Activated CD4-positive, alpha-beta memory T cell treated with anti-CD3 and anti-CD28 coated beads for 36 hours (primary cell): ENCODE data around the gene ANKRD52. TPM values are rescaled to one million over a fixed set of nuclear protein-coding genes. Genes with fewer than 3 reads are reported as not detected.

Experiments
- CTCF ChIA-PET: fragments of 350-600 bp; sonication (Branson Sonifier 250); formaldehyde crosslinking; loops from one replicate; lab custom pipeline; 2021; ENCODE audit warnings: antibody characterized with exemption, inconsistent platforms; lab: Charles Lee
- POLR2A ChIA-PET: fragments of 350-600 bp; sonication (Branson Sonifier 250); formaldehyde crosslinking; loops from one replicate; lab custom pipeline; 2021; ENCODE audit warnings: antibody characterized with exemption; lab: Charles Lee
- DNase-seq: peaks from one replicate; pipeline ENCODE4 v3.0.0-alpha.2; 2020
- H3K27ac Mint-ChIP-seq: one replicate; pipeline ENCODE4 v1.8.0; 2021; ENCODE audit warnings: mixed read lengths
- H3K27me3 Mint-ChIP-seq: one replicate; pipeline ENCODE4 v1.8.0; 2021; ENCODE audit warnings: mixed read lengths
- H3K36me3 Mint-ChIP-seq: one replicate; pipeline ENCODE4 v1.8.0; 2021; ENCODE audit warnings: mixed read lengths
- H3K4me1 Mint-ChIP-seq: one replicate; pipeline ENCODE4 v1.8.0; 2021; ENCODE audit warnings: low read depth, mixed read lengths
- H3K4me3 Mint-ChIP-seq: one replicate; pipeline ENCODE4 v1.8.0; 2021; ENCODE audit warnings: mild to moderate bottlenecking, mixed read lengths
- H3K9me3 Mint-ChIP-seq: one replicate; pipeline ENCODE4 v1.8.0; 2021; ENCODE audit warnings: mixed read lengths
- intact Hi-C: fragments of 100-400 bp; cut with micrococcal nuclease; formaldehyde crosslinking; loops from one replicate; pipeline ENCODE4 v1.15.1; 2023
- total RNA-seq, 2 experiments: library from RNA; stranded (reverse); gene quantifications; one replicate each; pipeline ENCODE4 v1.2.3, GENCODE V29; 2021

Gene ANKRD52
- total RNA-seq, 2 experiments from 2014 or later = 34.1 to 37.0 TPM

DNA sequence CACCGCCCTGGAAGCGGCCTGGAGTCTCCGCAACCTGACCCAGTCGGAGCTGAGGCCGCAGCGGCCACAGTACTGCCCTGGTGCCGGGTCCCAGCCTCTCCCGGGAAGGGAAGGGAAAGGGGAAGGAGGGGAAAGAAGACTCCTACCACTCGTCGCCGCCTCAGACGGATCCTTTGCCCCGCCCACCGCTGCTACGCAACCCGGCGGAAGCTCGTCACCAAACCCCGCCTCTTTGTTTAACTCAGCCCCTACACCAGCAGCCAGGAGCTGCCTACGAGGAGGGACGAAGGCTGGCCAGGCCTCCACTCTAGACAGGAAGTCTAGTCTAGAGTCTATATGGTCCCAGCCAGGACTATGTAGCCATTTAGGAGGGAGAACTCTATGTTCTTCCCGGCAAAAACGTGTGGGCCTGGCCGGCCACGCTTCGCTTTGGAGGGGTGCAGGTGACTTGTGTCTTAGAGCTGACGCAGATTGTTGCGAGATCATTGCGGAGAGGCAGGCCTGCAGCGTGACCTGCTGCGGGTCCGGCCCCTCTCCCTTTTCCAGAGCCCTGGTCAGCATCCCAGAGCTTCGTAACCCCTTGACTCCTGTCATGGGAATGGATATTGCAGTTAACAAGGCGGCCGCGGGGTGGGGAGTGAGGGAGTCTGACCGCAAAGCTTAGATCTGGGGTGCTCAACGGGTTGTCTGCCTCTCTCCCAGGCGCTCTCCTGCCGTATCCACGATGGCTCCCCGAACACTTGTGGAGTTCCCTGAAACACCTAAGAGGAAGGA is 36.2 kb downstream of the ANKRD52 start, which contains the start of gene RNF41:
Gene RNF41, minus strand, starts transcription at position 166 of the 774 bp plus-strand sequence. CDS start 7,875 bp downstream, outside the sequence.
- no peaks in the 10 kb centered on the region for H3K9me3 Mint-ChIP-seq
- H3K27me3 Mint-ChIP-seq = no peaks in the 10 kb centered on the region
- peak; percentile 95 for DNase-seq
- ChIA-PET POLR2A (interaction anchor here (0.8 to 3.0 kb wide), 17 partner anchors 19 to 248 kb away, joined by 3 to 20 read pairs (median 4); partner anchors contain the start of genes ANKRD52, CNPY2, ESYT1 and MYL6B), CTCF (interaction anchor here (0.6 to 4.0 kb wide), 25 partner anchors 9 to 1181 kb away, joined by 3 to 50 read pairs (median 4); partner anchors contain the start of genes ANKRD52, ESYT1, MYL6 and MYL6B)
- peaks cover 6% of the 10 kb centered on the region for H3K36me3 Mint-ChIP-seq
- H3K4me1 Mint-ChIP-seq = peaks cover 33% of the 10 kb centered on the region
- peak within 1 kb of the TSS; percentile 96 for H3K27ac Mint-ChIP-seq
- H3K4me3 Mint-ChIP-seq = peak within 1 kb of the TSS; percentile 96
- intact Hi-C loops = loop anchor here (2.0 to 10.0 kb wide), 6 partner anchors 15 to 405 kb away; partner anchors contain the start of genes ANKRD52, MYL6B, ORMDL2 and RAB5B

DNA sequence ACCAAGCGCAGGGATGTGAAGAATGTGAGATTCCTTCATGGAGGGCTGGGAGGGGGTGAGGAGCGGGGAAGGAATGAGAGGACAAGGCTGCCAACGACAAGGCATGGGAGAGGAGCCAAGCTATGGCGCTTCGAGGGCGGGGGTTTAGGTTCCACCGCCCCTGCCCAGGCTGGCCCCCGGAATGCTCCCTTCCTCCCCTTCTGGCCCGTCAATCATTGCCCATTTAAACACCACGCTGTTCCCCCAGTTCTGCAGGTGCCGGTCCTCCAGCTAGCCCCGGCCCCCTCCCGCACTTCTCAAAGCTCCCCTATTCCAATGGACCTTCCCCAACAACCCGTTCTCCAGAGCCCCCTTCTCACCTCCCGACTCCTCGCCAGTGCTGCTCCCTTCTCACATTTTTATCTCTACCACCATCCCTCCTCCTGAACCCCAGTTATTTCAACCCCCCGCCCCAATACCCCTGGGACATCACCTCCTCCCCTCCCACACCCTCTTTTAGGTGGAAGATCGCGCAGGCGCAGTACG is 36.9 kb downstream of the ANKRD52 start:
- ChIA-PET CTCF (interaction anchor here (0.6 to 4.0 kb wide), 20 partner anchors 8 to 1181 kb away, joined by 3 to 50 read pairs (median 6); partner anchors contain the start of genes ANKRD52, MYL6, MYL6B and PA2G4), POLR2A (interaction anchor here (0.6 to 3.0 kb wide), 12 partner anchors 10 to 248 kb away, joined by 3 to 20 read pairs (median 6); partner anchors contain the start of genes ANKRD52, CNPY2, ESYT1 and PAN2)
- H3K36me3 Mint-ChIP-seq = peaks cover 9% of the 10 kb centered on the region
- peak overlapping the region; percentile 96 for H3K4me3 Mint-ChIP-seq
- H3K27ac Mint-ChIP-seq = peak overlapping the region; percentile 96
- no peak for DNase-seq
- H3K27me3 Mint-ChIP-seq = no peaks in the 10 kb centered on the region
- intact Hi-C loops = loop anchor here (5.0 to 10.0 kb wide), 4 partner anchors 36 to 404 kb away; partner anchors contain the start of genes ANKRD52, ORMDL2, RAB5B and RPS26
- peaks cover 36% of the 10 kb centered on the region for H3K4me1 Mint-ChIP-seq
- no peaks in the 10 kb centered on the region for H3K9me3 Mint-ChIP-seq

DNA sequence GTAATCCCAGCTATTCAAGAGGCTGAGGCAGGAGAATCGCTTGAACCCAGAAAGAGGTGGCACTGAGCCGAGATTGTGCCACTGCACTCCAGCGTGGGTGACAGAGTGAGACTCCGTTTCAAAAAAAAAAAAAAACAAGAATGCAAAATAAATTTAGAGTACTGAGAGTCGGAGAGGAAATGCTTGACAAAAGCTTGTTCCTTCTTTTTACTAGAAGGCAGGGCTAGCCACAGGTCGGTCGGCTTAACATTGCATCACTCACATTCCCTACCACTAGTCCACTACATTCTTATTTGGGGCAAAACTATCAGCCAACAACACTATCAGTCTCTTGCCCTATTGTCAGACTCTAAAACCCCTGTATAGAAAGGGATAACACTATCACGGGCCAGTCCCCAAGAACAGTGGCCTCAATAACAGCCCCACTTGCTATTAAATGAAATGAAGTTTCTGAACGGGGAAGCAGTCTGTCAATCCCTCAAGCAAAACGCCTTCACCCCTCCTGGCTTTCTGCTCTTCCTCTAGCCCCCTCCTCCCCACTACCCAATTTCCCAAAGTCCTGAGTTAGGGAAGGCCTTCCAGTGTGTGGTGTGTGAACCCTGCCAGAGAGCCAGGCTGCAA is 37.5 kb downstream of the ANKRD52 start:
- intact Hi-C loops = loop anchor here (5.0 to 10.0 kb wide), 4 partner anchors 37 to 403 kb away; partner anchors contain the start of genes ANKRD52, ORMDL2, RAB5B and RPS26
- Mint-ChIP-seq H3K36me3 (peaks cover 6% of the 10 kb centered on the region), H3K27me3 (no peaks in the 10 kb centered on the region), H3K4me1 (peaks cover 36% of the 10 kb centered on the region), H3K9me3 (no peaks in the 10 kb centered on the region), H3K4me3 (peak overlapping the region; percentile 96), H3K27ac (peak overlapping the region; percentile 16)
- no peak for DNase-seq
- ChIA-PET CTCF (interaction anchor here (0.6 to 4.0 kb wide), 12 partner anchors 14 to 243 kb away, joined by 3 to 50 read pairs (median 8); partner anchors contain the start of genes ANKRD52, MYL6, MYL6B and SMARCC2), POLR2A (interaction anchor here (0.6 to 3.0 kb wide), 5 partner anchors 11 to 113 kb away, joined by 3 to 20 read pairs (median 10); partner anchors contain the start of genes ANKRD52, ESYT1, PAN2 and ZC3H10)

DNA sequence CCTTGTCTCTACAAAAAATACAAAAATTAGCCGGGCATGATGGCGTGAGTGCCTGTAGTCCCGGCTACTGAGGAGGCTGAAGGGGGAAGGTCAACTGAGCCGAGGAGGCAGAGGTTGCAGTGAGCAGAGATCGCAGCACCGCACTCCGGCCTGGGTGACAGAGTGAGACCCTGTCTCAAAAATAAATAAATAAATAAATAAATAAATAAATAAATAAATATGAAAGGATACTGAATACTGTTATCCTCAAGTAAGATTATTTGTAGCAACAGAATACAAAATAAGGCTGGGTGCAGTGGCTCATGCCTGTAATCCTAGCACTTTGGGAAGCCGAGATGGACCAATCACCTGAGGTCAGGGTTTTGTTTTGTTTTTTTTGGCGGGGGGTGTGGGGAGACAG is 38.3 kb downstream of the ANKRD52 start:
- Mint-ChIP-seq H3K4me1 (peaks cover 30% of the 10 kb centered on the region), H3K36me3 (peaks cover 9% of the 10 kb centered on the region), H3K4me3 (no peak overlapping the region), H3K27me3 (no peaks in the 10 kb centered on the region), H3K9me3 (no peaks in the 10 kb centered on the region), H3K27ac (no peak overlapping the region)
- DNase-seq = no peak
- POLR2A ChIA-PET = no interaction called here
- intact Hi-C loops = loop anchor here (5.0 to 10.0 kb wide), 4 partner anchors 37 to 403 kb away; partner anchors contain the start of genes ANKRD52, ORMDL2, RAB5B and RPS26
- CTCF ChIA-PET = interaction anchor here (0.6 to 4.0 kb wide), 3 partner anchors 13 to 173 kb away, joined by 3 to 50 read pairs (median 33); partner anchors contain the start of gene SMARCC2

DNA sequence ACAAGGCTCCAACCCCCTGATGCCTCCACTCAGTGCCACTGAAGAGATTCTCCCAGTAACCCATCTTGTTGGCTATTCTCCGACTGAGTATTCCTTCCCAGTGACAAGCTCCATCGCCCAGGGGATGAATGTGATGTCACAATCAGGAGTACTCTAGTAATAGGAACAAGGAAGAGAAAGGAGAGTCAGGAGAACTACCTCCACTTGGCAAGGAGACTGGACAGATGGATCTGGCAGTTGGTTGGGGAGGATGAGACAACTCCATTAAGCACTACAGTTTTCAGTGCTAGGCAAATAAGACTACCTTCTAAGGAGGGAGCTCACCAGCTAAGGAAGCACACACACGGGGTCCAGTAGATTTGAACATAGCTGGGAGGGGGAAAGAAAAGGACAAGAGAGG is 41.7 kb downstream of the ANKRD52 start:
- ChIA-PET CTCF (interaction anchor here (0.7 to 1.7 kb wide), 7 partner anchors 8 to 357 kb away, joined by 3 to 7 read pairs (median 4); partner anchors contain the start of genes ANKRD52 and CNPY2), POLR2A (no interaction called here)
- intact Hi-C loops = no loop called here
- no peak for DNase-seq
- H3K27ac Mint-ChIP-seq = no peak overlapping the region
- H3K4me1 Mint-ChIP-seq = peaks cover 20% of the 10 kb centered on the region
- H3K4me3 Mint-ChIP-seq = no peak overlapping the region
- peaks cover 28% of the 10 kb centered on the region for H3K36me3 Mint-ChIP-seq
- H3K27me3 Mint-ChIP-seq = no peaks in the 10 kb centered on the region
- H3K9me3 Mint-ChIP-seq = no peaks in the 10 kb centered on the region

DNA sequence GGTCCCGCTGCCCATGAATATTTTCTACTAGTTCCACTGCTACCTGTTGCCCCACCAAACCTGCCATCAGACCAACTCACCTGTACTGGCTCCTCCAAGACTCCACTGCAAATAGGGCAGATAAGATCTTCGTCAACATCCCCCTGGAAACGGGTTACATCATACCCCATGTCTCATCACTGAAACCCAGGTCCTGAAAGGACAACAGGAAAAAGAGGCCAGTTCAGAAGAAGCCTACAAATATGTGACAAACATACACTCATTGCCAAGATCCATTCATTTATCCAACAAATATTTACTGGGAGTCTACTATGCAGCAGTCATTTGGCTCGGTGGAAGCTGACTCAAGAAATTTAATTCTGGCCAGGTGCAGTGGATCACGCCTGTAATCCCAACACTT is 44.3 kb downstream of the ANKRD52 start:
- Mint-ChIP-seq H3K4me3 (no peak overlapping the region), H3K9me3 (no peaks in the 10 kb centered on the region), H3K36me3 (peaks cover 42% of the 10 kb centered on the region), H3K27me3 (no peaks in the 10 kb centered on the region), H3K27ac (no peak overlapping the region), H3K4me1 (peaks cover 14% of the 10 kb centered on the region)
- ChIA-PET POLR2A (no interaction called here), CTCF (interaction anchor here (1.3 to 1.5 kb wide), 3 partner anchors 8 to 44 kb away, joined by 3 to 7 read pairs (median 5); partner anchors contain the start of genes ANKRD52, RNF41 and SMARCC2)
- intact Hi-C loops = no loop called here
- DNase-seq = no peak

DNA sequence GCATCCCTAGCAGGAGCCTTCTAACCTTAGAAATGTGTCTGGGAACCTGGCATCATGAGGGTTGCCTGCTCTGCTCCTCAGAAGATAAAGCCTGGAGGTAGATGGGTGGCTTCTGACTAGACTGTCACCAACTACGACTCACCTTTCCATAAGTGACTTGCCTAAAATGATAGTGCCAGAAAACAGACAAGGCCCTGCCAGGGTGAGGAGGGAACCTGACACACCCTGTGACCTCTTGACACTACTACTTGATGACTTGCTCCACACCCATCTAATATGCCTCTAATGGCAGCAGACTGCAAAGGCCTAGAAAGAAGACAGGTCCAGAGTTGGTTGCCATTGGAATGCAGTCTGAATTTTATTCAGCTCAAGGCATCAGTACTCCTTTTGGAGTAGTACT is 45.8 kb downstream of the ANKRD52 start:
- CTCF ChIA-PET = interaction anchor here (1.1 to 1.7 kb wide), 3 partner anchors 9 to 84 kb away, joined by 4 to 7 read pairs (median 5); partner anchors contain the start of genes ESYT1 and RNF41
- intact Hi-C loops = loop anchor here (1.0 kb wide), 1 partner anchor 12 kb away; the partner anchor contains the start of gene NABP2
- DNase-seq = peak; percentile 52
- no peaks in the 10 kb centered on the region for H3K27me3 Mint-ChIP-seq
- H3K9me3 Mint-ChIP-seq = no peaks in the 10 kb centered on the region
- POLR2A ChIA-PET = no interaction called here
- H3K4me3 Mint-ChIP-seq = no peak overlapping the region
- no peak overlapping the region for H3K27ac Mint-ChIP-seq
- peaks cover 48% of the 10 kb centered on the region for H3K36me3 Mint-ChIP-seq
- peaks cover 14% of the 10 kb centered on the region for H3K4me1 Mint-ChIP-seq

DNA sequence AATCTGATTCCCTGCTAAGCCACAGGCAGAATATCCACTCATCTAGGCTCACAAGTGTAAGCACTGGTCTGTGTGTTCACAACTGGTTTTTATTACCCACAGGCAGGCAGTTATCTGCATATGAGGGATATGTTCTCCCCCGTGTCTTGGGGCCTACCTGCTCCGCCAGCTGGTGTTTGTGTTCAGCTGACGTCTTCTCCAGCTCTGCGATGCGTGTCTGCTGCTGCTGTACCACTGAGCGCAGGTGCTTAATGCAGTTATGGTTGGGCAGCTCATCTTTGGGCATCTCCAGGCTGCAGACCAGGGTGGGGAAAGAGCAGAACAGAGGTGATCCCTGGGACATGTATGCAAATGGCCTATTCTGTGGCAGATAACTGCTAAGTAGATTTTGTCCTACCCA is 50.2 kb downstream of the ANKRD52 start:
- CTCF ChIA-PET = interaction anchor here (0.8 to 3.2 kb wide), 6 partner anchors 9 to 241 kb away, joined by 3 to 33 read pairs (median 4); partner anchors contain the start of genes RNF41, SMARCC2, TIMELESS and ZC3H10
- intact Hi-C loops = no loop called here
- POLR2A ChIA-PET = no interaction called here

DNA sequence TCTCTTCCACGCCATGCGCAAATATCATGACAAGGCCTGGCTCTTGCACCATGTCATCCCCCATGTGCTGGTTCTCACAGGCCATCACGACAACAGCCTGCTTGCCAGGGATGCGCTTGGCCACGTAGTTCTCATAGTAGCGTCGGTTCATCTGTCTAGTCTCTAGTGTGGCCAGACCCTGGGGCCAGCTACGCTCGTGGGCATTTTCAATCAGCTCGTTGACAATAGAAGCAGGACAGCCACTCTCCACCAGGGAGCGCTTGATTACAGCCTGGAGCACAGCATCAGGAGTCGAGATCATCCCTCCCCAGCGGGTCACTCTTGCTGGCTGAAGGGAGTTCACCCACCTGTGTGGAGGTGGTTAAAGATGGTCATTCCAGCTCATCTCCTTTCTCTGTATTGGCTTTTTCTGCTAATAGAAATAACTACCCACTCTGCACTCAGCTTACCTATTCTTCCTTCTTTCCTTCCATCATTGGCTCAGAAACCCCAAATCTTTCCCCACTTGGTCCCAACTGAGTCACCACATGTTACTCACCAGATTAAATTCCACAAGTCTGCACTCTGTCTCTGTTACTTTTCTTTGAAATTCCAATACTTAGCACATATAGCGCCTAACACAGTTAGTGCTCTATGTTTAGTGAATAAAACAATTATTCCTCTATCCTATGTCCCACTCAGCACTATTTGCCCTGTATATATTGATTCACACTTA is 51.6 kb downstream of the ANKRD52 start:
- H3K27me3 Mint-ChIP-seq = no peaks in the 10 kb centered on the region
- peak; percentile 59 for DNase-seq
- peaks cover 33% of the 10 kb centered on the region for H3K36me3 Mint-ChIP-seq
- H3K27ac Mint-ChIP-seq = no peak overlapping the region
- H3K9me3 Mint-ChIP-seq = no peaks in the 10 kb centered on the region
- ChIA-PET CTCF (interaction anchor here (0.6 to 3.5 kb wide), 19 partner anchors 10 to 585 kb away, joined by 3 to 33 read pairs (median 4); partner anchors contain the start of genes ANKRD52, CNPY2, COQ10A and MYL6), POLR2A (no interaction called here)
- H3K4me1 Mint-ChIP-seq = no peaks in the 10 kb centered on the region
- no peak overlapping the region for H3K4me3 Mint-ChIP-seq
- intact Hi-C loops = loop anchor here (2.0 kb wide), 1 partner anchor 16 kb away; no protein-coding TSS in a partner anchor

More for the DNA sequence above, 50.2 kb downstream of the ANKRD52 start:
- Mint-ChIP-seq H3K4me1 (peaks cover 8% of the 10 kb centered on the region), H3K27ac (no peak overlapping the region), H3K9me3 (no peaks in the 10 kb centered on the region), H3K36me3 (peaks cover 39% of the 10 kb centered on the region), H3K27me3 (no peaks in the 10 kb centered on the region), H3K4me3 (no peak overlapping the region)
- no peak for DNase-seq

DNA sequence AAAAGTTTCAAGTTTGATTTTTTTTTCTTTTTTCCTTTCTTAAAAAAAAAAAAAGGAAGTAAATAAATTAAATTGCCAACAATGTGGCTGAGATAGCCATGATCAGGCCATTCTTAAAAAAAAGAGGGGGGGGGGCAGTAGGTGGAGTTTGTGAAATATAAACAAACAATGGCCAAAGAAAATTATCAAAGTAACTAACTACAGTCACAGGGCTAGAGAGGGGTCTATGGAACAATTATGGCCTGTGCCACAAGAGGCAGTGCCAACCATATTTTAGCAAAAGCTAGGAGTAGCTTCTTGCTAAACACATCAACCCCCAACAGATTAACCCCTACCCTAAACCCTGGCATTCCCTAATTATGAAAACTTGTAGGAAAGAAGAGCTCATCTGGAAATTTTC is 52.7 kb downstream of the ANKRD52 start:
- intact Hi-C loops = no loop called here
- peaks cover 29% of the 10 kb centered on the region for H3K36me3 Mint-ChIP-seq
- no peaks in the 10 kb centered on the region for H3K4me1 Mint-ChIP-seq
- DNase-seq = no peak
- H3K27ac Mint-ChIP-seq = no peak overlapping the region
- H3K27me3 Mint-ChIP-seq = no peaks in the 10 kb centered on the region
- H3K9me3 Mint-ChIP-seq = no peaks in the 10 kb centered on the region
- no peak overlapping the region for H3K4me3 Mint-ChIP-seq
- ChIA-PET POLR2A (no interaction called here), CTCF (interaction anchor here (0.8 to 3.5 kb wide), 11 partner anchors 9 to 259 kb away, joined by 3 to 33 read pairs (median 6); partner anchors contain the start of genes ANKRD52, CNPY2, RNF41 and SMARCC2)
